Inflammatory macrophage (primary cell): ENCODE measurements around the gene PINLYP.

ENCODE experiments used
- DNase-seq, 2 donors: peaks; one replicate each; pipeline ENCODE4 v3.0.0-alpha.2; 2020 to 2022

PINLYP gene

GRCh38 chr19:43607238-43608205, 31.9 kb downstream of the PINLYP start:
- no peak for DNase-seq

- no peak for DNase-seq
Measured at GRCh38 chr19:43609872-43610271, 34.3 kb downstream of the PINLYP start.

- no peak for DNase-seq
Measured at GRCh38 chr19:43610493-43610892, 34.9 kb downstream of the PINLYP start.

GRCh38 chr19:43611788-43612187, 36.2 kb downstream of the PINLYP start, which contains the start of gene SRRM5:
Gene SRRM5 (plus strand): TSS chr19:43612088. CDS start chr19:43612122, 34 bp downstream.
- DNase-seq, result no peak

- no peak for DNase-seq
Measured at GRCh38 chr19:43612374-43612773, 36.8 kb downstream of the PINLYP start.

GRCh38 chr19:43616306-43616705, 40.7 kb downstream of the PINLYP start:
- no peak for DNase-seq

- DNase-seq, result no peak
Measured at GRCh38 chr19:43616954-43617353, 41.4 kb downstream of the PINLYP start.

- peak in 1 of 2 donors; percentile 30 for DNase-seq
Measured at GRCh38 chr19:43618921-43619261, 43.3 kb downstream of the PINLYP start.

- DNase-seq, result peak; percentile 81 to 91
Measured at GRCh38 chr19:43619262-43620060, 43.9 kb downstream of the PINLYP start, which contains the start of gene ZNF428. Gene ZNF428 (minus strand): TSS chr19:43619629. CDS start chr19:43614304, 5,325 bp downstream.

GRCh38 chr19:43620061-43621001, 44.7 kb downstream of the PINLYP start:
- DNase-seq, result no peak

GRCh38 chr19:43622070-43622469, 46.5 kb downstream of the PINLYP start:
- DNase-seq, result no peak

- no peak for DNase-seq
Measured at GRCh38 chr19:43622956-43623355, 47.4 kb downstream of the PINLYP start.

GRCh38 chr19:43623889-43624670, 48.5 kb downstream of the PINLYP start:
- no peak for DNase-seq

GRCh38 chr19:43624933-43625332, 49.3 kb downstream of the PINLYP start:
- DNase-seq, result peak; percentile 45 to 63

GRCh38 chr19:43625918-43626579, 50.4 kb downstream of the PINLYP start:
- DNase-seq, result peak; percentile 62 to 64

GRCh38 chr19:43626838-43627237, 51.2 kb downstream of the PINLYP start:
- DNase-seq, result no peak

GRCh38 chr19:43628646-43629326, 53.2 kb downstream of the PINLYP start:
- DNase-seq, result no peak

GRCh38 chr19:43631491-43631890, 55.9 kb downstream of the PINLYP start:
- DNase-seq, result no peak
